Fibroblast of skin of right quadriceps (primary cell): ENCODE results near the gene PSMD11.
"Not testable (repeated sequence)": the region's sequence is repeated elsewhere in the genome, so short reads cannot be mapped to it uniquely, and the experiment has no call there.

Source experiments
- DNase-seq: peaks from one replicate; pipeline ENCODE4 v3.0.0-alpha.2; 2013

PSMD11 gene

DNA sequence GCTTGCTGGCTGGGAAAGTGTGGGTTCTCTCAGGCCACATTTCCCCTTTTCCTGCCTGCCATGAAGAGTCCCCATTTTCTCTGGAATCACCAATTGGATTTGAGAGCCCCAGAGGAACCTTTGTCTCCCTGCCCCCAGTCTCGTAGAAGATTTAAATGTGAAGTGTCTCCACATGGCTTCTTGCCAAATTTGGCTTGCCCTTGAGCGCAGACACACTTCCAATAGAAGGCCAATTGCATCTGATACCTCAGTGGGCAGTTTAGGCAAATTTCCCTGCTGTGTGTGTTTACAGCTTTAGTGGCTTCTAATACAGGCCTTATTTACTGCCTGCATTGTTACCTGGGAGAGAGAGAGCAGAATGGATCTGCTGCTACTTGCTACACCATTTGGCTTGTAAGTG lies 72.1 kb downstream of the PSMD11 start:
- DNase-seq: no peak

DNA sequence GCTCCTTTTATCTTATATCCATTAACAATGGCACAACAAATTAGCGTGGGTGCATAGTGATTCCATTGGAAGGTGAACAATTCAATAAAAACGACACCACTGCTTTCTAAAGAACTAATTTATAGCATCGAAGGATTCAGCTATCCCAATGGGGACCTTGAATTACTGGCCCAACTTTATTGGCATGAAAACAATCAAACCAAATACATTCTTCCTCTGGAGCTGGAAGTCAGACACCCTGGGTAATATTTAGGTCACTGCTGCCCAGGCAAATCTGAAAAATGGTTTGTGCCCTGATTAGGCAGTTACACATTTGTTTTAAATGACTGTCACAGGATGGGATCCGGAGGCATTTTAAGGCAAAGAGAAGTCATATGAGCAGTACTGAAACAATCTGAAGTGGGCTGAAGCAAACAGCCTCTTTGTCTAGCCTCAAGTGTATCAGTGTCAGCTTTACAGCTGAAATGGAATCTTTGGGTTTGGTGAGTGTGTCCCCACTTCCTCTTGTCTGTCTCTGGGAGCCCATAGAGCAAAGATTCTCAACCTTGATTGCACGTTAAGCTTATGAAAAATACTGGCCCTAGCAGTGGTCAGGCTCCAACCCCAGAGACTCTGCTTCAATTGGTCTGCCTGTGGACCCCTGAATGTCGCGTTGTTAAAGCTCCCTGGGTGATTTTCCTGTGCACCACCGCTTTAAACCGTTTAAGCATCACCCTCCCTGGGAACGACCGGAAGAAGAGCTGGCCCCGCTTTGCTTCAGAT lies 72.8 kb downstream of the PSMD11 start:
- DNase-seq: no peak

DNA sequence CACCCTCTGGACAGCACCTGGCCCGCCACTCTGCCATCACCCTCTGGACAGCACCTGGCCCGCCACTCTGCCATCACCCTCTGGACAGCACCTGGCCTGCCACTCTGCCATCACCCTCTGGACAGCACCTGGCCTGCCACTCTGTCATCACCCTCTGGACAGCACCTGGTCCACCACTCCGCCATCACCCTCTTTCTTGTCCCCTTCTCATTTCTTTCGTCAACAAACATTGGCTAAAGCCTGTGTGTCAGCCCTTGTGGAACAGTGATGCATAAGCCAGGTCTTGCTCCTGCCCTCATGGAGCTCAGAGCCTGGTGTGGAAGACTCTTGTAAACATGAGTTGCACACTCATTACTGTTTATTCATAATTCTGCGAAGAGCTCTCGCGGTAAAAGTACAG lies 73.7 kb downstream of the PSMD11 start:
- DNase-seq: no peak

DNA sequence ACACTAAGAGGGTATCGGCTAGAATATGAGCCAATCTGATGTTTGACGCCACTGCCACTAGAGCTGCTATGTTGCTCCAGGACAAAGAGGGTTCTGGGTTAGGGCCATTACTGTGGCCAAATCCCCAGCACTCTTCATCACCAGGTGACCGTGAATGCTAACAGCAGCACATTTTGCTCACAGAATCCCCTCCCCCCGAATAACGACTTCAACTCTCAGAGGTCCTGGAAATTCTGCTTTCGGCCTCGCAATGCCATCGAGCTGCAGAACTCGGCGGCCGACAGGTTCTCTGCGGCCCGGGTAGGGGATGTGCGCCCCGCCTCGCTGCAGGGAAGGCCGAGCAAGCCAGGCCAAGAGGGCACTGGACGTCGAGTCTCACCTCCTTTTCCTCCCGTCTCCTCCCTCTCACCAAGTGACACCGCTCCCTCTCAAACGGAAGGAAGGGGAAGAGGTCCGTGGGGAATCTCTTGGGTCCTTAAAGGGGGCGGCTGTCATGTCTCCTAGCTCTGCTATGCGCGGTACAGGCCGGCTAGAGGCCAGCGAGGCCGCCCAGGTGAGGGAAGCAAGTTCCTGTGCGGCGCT lies 74.4 kb downstream of the PSMD11 start:
- no peak for DNase-seq

DNA sequence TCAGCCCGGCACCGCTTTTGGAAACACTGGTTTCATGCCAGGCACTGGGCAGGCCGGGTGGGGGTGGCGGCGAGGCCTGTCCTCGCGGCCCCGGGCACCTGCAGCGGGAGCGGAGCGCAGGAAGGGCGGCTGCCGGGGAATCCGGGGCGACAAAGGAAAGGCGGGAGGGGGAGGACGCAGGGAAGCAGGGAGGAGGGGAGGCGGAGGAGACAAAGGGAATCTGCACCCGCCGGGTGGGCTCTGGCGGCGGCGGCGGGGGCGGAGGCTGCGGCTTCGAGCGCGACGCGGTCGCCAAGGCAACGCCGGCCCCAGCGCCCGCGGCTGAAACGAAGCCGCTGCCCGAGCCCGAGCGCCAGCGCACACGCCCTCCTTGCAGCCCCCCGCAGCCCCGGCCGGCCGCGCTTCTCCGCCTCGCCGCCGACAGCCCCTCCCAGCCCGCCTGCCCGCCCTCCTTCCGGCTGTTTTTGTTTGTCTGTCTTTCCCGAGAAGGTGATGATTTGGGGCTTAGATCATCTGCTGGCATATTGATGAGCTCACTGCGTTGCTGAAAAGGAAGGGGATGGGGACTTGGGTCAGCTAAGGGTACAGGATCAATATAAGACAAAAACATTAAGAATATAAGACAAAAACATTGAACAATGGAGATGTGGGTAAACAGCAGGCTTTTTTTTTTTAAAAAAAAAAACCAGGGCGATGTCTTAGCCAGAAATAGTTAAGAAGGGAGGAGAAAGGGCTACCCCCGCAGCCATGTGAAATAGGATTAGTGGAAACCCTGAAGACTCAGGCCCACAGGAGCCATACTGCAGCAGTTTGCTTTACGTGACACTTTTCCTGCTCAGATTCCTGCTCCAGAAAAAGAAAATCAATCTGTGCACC lies 75.2 kb downstream of the PSMD11 start:
- peak; percentile 43 for DNase-seq

DNA sequence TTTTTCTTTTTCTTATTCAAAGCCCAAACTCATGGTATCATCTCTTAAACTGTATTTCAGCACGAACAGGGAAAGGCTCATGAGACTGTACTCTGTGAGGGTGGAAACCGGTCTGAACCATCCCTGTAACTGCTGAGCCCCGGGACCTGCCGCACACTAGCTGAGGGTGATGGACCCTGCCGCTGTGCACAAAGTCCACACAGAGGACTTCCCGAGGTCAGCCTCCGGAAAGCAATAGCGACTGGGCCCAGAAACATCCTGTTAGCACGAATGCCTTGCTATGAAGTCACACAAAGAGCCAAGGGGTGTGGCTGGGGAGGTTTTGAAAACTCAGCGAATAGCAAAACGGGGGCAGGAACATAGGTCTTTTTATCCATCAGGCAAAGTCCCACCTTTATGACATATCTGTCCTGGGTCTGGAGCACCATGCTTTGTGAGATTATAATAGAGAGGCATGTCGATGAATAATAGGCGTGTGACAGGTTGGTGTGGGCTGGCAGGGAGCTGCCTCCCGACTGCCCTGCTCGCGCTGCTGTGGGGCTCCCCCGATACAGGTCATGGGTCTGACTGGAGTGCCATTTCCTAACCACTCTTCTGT lies 75.9 kb downstream of the PSMD11 start:
- DNase-seq: no peak

DNA sequence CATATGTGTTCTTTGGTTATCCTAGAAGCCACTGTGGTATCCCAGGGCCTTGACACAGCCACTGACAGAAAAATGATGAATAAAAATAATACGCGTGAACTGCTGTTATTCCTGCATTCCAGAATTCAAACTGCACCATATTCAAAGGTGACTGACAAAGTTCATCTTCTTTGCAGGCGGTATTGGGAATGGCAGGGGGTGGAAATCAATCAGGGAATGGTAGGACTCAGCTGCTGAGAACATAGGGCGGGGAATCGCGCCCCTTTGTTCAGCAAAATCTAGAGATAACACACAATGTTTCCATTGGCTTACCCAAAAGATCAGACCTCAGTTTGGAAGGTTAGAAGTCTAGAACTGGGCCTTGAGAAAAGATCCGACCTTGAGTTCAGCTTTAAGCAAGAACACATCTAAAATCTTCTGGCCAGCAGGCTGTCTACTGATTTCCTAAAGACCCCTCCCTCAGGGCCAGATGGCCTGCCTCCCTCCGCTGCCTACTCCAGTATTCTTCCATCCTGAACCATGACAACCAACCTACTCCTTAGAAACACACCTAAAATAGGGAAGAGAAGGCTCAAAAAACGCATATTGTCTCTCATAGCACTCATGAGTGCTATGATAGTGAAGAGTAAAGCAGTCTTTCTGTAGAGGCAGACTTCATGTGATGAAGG lies 76.6 kb downstream of the PSMD11 start:
- DNase-seq: no peak

DNA sequence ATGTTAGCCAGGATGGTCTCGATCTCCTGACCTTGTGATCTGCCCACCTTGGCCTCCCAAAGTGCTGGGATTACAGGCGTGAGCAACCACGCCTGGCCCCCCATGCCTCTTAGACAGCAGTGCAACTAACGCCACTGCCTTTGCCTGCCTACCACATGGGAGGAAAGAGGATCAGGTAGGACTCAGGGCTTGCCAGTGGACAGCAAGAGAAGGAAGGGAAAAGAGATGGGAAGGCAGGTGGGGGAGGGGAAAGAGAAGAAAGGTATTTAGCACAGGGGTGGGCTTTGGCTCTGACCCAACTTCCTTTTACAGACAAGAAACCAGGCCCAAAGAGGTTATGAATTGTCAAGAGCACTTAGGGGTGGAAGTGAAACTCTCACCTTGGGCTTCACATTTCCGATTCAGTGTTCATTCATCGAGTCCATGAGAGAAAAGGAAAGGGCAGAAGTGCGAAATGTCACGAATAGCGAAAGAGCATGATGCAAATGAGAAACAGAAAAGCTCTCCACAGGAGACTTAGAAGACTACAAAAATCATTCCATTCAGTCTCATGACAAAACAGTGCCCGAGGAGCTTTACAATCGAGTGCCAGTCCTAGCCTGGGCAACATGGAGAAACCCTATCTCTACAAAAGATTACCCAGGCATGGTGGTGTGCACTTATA lies 78.8 kb downstream of the PSMD11 start:
- no peak for DNase-seq

DNA sequence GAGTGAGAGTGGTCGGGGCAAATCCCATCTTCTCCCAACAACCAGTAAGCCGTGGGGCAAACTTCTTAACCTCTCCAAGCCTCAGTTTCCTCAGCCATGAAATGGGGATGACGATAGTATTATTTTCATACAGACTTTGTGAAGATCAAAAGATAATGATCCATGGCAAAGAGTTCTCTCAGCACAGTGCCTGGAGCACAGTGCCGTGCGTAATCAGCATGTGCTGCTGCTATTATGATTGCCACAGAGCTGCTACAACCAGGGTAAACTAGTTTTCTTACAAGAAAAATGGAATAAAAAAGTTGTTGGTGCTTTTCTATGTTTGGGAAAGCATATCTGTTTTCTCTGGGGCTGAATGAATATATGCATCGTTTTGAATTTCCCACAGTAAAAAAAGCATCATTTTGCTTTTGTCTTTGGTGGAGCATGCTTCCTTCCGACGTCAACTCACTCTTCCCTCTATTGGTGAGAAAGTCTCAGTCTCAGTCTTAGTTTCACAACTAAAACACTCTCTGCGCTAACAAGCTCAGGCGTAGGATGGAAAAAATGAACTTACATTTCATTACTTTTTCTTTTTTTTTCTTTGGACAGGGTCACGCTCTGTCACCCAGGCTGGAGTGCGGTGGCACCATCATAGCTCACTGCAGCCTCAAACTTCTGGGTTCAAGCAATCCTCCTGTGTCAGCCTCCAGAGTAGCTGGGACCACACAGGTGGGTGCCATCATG lies 79.7 kb downstream of the PSMD11 start:
- no peak for DNase-seq

DNA sequence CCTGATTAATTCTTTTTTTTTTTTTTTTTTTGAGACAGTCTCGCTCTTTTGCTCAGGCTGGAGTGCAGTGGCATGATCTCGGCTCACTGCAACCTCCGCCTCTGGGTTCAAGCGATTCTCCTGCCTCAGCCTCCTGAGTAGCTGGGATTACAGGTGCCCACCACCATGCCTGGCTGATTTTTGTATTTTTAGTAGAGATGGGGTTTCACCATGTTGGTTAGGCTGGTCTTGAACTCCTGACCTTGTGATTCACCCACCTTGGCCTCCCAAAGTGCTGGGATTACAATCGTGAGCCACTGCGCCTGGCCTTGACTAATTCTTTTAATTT lies 80.2 kb downstream of the PSMD11 start:
- DNase-seq: not testable (repeated sequence)

DNA sequence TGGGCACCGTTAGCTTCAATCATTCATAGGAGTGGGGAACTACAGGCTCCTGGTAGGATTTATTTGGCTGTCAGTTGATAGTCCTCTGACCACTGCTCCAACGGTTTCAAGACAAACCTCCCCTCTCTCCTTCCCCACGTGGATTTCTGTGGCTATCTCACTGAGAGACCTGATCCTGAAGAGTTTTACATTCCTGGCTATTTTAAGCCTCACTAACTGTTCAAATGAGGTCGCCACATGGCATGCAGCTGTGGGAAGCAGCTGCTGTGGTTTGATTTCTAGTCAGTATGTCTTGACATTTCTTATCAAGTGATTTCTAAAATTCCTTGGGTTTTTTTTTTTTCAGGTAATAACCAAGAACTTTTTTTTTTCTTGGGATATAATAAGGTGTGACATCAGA lies 80.8 kb downstream of the PSMD11 start:
- peak; percentile 71 for DNase-seq

DNA sequence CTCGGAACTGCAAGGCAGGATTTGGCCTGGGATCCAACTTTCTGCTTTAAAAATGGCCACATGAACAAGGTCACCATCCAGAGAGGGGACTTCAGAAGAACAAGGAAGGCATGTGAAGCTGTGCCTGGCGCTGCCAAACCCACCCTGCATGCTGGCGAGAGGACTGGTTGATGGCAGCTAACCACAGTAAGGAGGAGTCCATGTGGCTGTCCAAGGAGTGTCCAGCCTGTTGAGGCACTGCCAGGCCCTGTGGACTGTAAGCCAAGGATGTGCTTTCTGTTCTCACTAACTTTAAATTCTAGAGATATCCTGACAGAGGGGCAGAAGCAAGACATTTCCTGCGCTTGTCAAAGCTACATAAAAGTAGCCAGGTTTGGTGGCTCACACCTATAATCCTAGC lies 82.8 kb downstream of the PSMD11 start:
- DNase-seq: no peak

DNA sequence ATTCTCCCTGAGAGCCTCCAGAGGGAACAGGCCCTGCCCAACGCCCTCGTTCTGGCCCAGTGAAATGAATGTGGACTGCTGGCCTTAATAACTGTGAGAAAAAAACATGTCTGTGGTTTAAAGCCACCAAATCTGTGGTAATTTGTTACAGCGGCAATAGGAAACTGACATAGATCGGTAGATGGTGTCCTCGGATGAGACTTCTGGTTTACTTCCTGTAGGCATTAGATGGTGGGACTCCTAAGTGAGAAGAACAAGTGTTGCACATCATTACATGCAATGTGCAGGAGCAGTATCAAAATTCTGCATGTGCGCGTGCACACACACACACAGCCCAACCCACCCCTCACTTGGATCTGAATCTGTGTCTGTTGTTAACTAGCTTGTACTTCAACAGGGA lies 84.5 kb downstream of the PSMD11 start:
- DNase-seq: no peak

DNA sequence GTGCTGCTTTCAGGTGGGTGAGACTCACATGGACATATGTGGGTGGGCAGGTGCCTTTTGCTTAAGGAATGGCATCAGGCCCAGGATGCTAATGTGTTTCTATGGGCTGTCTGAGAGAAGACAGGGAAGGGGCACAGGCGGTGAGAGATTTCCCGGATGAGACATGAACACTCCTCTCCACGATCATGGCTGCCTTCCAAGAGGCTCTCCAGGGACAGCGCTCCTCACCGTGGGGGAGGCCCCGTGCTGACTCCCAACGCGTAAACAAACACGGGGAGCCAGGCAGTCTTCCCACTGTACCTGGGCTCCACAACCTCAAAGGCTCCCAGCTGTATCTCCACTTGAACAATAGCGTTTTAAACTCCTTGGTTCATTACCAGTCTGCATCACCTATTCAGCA lies 85.3 kb downstream of the PSMD11 start:
- peak; percentile 28 for DNase-seq
